CD14-positive monocyte (primary cell): ENCODE measurements around the gene GGTLC2. TPM values are rescaled to one million over a fixed set of nuclear protein-coding genes. Genes with fewer than 3 reads are reported as not detected.

Experiments
- DNase-seq, 3 donors: peaks; one replicate each; pipeline ENCODE4 v3.0.0-alpha.2; 2011 to 2022
- H2AFZ ChIP-seq: 2 replicates; pipeline ENCODE4 v1.6.0; 2012; ENCODE audit warnings: mild to moderate bottlenecking, low read depth, low read length, inconsistent platforms; ENCODE audit not compliant: insufficient read depth, poor library complexity, severe bottlenecking
- H3K27ac ChIP-seq, 2 donors: 1 replicate in 1 of 2; 2 replicates in 1 of 2; pipeline ENCODE4 v1.5.1; 2012 to 2013; ENCODE audit warnings: low read length in 2 of 2, control low read depth in 1 of 2, inconsistent platforms in 1 of 2, low read depth in 1 of 2, mild to moderate bottlenecking in 1 of 2
- H3K27me3 ChIP-seq, 2 donors: one replicate each; pipeline versions ENCODE4 v1.6.0 to v1.6.1; 2011 to 2013; ENCODE audit warnings: low read length in 2 of 2; ENCODE audit not compliant: control insufficient read depth in 2 of 2, insufficient read depth in 2 of 2
- H3K36me3 ChIP-seq, 2 donors: replicated peaks in 1 of 2; 1 replicate in 1 of 2; 2 replicates in 1 of 2; pipeline versions ENCODE4 v1.5.1 to v1.6.1; 2012 to 2013; ENCODE audit warnings: low read length in 2 of 2, control low read depth in 1 of 2, inconsistent platforms in 1 of 2, mild to moderate bottlenecking in 1 of 2; ENCODE audit not compliant: insufficient read depth in 2 of 2, control insufficient read depth in 1 of 2
- H3K4me1 ChIP-seq, 2 donors: 1 replicate in 1 of 2; 2 replicates in 1 of 2; pipeline versions ENCODE4 v1.5.1 to v1.6.1; 2012 to 2013; ENCODE audit warnings: low read length in 2 of 2, control low read depth in 1 of 2, inconsistent platforms in 1 of 2, mild to moderate bottlenecking in 1 of 2, moderate library complexity in 1 of 2; ENCODE audit not compliant: insufficient read depth in 2 of 2, control insufficient read depth in 1 of 2
- H3K4me2 ChIP-seq: replicated peaks from 2 replicates; pipeline ENCODE3; 2012; ENCODE audit warnings: low read length, moderate library complexity, mild to moderate bottlenecking; ENCODE audit not compliant: poor library complexity, severe bottlenecking; ENCODE audit errors: extremely low read depth
- H3K4me3 ChIP-seq, 3 experiments: fragments of 200-600 bp in 1 of 3; sonication (generic) in 1 of 3; replicated peaks in 1 of 3; 1 replicate in 2 of 3; 2 replicates in 1 of 3; pipeline ENCODE4 v1.5.1; 2011 to 2013; ENCODE audit warnings: low read length in 3 of 3, mild to moderate bottlenecking in 3 of 3, control low read depth in 2 of 3, low read depth in 2 of 3, inconsistent platforms in 1 of 3, moderate library complexity in 1 of 3
- H3K79me2 ChIP-seq: 2 replicates; pipeline ENCODE4 v1.6.0; 2012; ENCODE audit warnings: mild to moderate bottlenecking, control low read depth, inconsistent platforms, low read length, moderate library complexity; ENCODE audit not compliant: insufficient read depth
- H3K9ac ChIP-seq: 2 replicates; pipeline ENCODE4 v1.6.0; 2017; ENCODE audit warnings: low read length, mild to moderate bottlenecking; ENCODE audit not compliant: insufficient read depth, poor library complexity, severe bottlenecking
- H3K9me3 ChIP-seq, 2 donors: replicated peaks in 1 of 2; 1 replicate in 1 of 2; 2 replicates in 1 of 2; pipeline versions ENCODE4 v1.5.1 to v1.6.1; 2012 to 2013; ENCODE audit warnings: low read length in 2 of 2, control low read depth in 1 of 2; ENCODE audit not compliant: control insufficient read depth in 1 of 2, insufficient read depth in 1 of 2
- H4K20me1 ChIP-seq: 2 replicates; pipeline ENCODE4 v1.6.0; 2012; ENCODE audit warnings: mild to moderate bottlenecking, low read length, control low read depth, moderate library complexity; ENCODE audit not compliant: insufficient read depth
- H3K27ac Mint-ChIP-seq, 7 donors: one replicate each; pipeline ENCODE4 v1.8.0; 2020; ENCODE audit warnings: mild to moderate bottlenecking in 7 of 7, mixed read lengths in 7 of 7, moderate library complexity in 6 of 7, inconsistent platforms in 2 of 7
- H3K27me3 Mint-ChIP-seq, 3 donors: one replicate each; pipeline ENCODE4 v1.8.0; 2021 to 2022; ENCODE audit warnings: low read depth in 3 of 3, mild to moderate bottlenecking in 3 of 3, mixed read lengths in 3 of 3, moderate library complexity in 3 of 3, inconsistent platforms in 1 of 3
- H3K36me3 Mint-ChIP-seq, 2 donors: one replicate each; pipeline ENCODE4 v1.8.0; 2020; ENCODE audit warnings: mixed read lengths in 2 of 2, inconsistent platforms in 1 of 2, mild to moderate bottlenecking in 1 of 2
- H3K4me1 Mint-ChIP-seq: one replicate; pipeline ENCODE4 v1.8.0; 2020; ENCODE audit warnings: mild to moderate bottlenecking, mixed read lengths
- H3K4me3 Mint-ChIP-seq, 2 donors: one replicate each; pipeline ENCODE4 v1.8.0; 2020; ENCODE audit warnings: mild to moderate bottlenecking in 2 of 2, mixed read lengths in 2 of 2, moderate library complexity in 1 of 2
- H3K9me3 Mint-ChIP-seq, 7 donors: one replicate each; pipeline ENCODE4 v1.8.0; 2020 to 2022; ENCODE audit warnings: mixed read lengths in 7 of 7, mild to moderate bottlenecking in 6 of 7, moderate library complexity in 6 of 7, inconsistent platforms in 2 of 7
- WGBS: methylation state at CpG from one replicate; pipeline ENCODE4 v1.1.5; 2013; ENCODE audit warnings: missing lambda C conversion rate; ENCODE audit not compliant: insufficient coverage; 5-methylcytosine and 5-hydroxymethylcytosine counted together
- intact Hi-C, 2 donors: fragments of 100-400 bp; cut with micrococcal nuclease; formaldehyde crosslinking; loops; one replicate each; pipeline versions ENCODE4 v1.15.0 to v1.15.1; 2023
- polyA plus RNA-seq, 3 donors: library from polyadenylated mRNA; depleted of rRNA in 1 of 3; unstranded in 2 of 3; stranded (reverse) in 1 of 3; fragments of 300-500 nt in 2 of 3; fragments of >200 nt in 1 of 3; fragmentation: Illumina TruSeq in 2 of 3; gene quantifications; 1 replicate in 2 of 3; 2 replicates in 1 of 3; pipeline ENCODE4 v1.2.3, GENCODE V29; 2012 to 2021
- TF ChIP-seq, protein P1 (sequence below): fragments of 200-600 bp; IDR thresholded peaks from one replicate; pipeline ENCODE4 v1.8.0; 2022; ENCODE audit warnings: antibody characterized with exemption, mild to moderate bottlenecking

Gene GGTLC2
- polyA plus RNA-seq, 3 donors, result not detected

GRCh38 chr22:22655452-22656290 is 11.3 kb downstream of the GGTLC2 start:
- Histone ChIP-seq H3K9ac (no peak overlapping the region), H3K4me2 (no peak overlapping the region), H3K27ac (no peak overlapping the region), H3K4me3 (no peak overlapping the region), H3K4me1 (no peaks in the 10 kb centered on the region), H3K79me2 (no peaks in the 10 kb centered on the region), H4K20me1 (no peaks in the 10 kb centered on the region), H3K36me3 (no peaks in the 10 kb centered on the region), H3K9me3 (no peaks in the 10 kb centered on the region), H3K27me3 (no peaks in the 10 kb centered on the region), H2AFZ (no peak overlapping the region)
- Mint-ChIP-seq H3K36me3 (no peaks in the 10 kb centered on the region), H3K27me3 (peaks cover 3 to 7% (median 7%) of the 10 kb centered on the region in 3 donors), H3K4me1 (peaks cover 2% of the 10 kb centered on the region), H3K4me3 (no peak overlapping the region), H3K9me3 (peaks cover 0 to 3% (median 0%) of the 10 kb centered on the region in 7 donors), H3K27ac (no peak overlapping the region)
- TF ChIP-seq, protein P1, sequence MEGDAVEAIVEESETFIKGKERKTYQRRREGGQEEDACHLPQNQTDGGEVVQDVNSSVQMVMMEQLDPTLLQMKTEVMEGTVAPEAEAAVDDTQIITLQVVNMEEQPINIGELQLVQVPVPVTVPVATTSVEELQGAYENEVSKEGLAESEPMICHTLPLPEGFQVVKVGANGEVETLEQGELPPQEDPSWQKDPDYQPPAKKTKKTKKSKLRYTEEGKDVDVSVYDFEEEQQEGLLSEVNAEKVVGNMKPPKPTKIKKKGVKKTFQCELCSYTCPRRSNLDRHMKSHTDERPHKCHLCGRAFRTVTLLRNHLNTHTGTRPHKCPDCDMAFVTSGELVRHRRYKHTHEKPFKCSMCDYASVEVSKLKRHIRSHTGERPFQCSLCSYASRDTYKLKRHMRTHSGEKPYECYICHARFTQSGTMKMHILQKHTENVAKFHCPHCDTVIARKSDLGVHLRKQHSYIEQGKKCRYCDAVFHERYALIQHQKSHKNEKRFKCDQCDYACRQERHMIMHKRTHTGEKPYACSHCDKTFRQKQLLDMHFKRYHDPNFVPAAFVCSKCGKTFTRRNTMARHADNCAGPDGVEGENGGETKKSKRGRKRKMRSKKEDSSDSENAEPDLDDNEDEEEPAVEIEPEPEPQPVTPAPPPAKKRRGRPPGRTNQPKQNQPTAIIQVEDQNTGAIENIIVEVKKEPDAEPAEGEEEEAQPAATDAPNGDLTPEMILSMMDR, result no peak
- 88% methylated on average over 6 of the region's 8 CpGs for WGBS
- intact Hi-C loops, result no loop called here
- DNase-seq, result no peak

DNA sequence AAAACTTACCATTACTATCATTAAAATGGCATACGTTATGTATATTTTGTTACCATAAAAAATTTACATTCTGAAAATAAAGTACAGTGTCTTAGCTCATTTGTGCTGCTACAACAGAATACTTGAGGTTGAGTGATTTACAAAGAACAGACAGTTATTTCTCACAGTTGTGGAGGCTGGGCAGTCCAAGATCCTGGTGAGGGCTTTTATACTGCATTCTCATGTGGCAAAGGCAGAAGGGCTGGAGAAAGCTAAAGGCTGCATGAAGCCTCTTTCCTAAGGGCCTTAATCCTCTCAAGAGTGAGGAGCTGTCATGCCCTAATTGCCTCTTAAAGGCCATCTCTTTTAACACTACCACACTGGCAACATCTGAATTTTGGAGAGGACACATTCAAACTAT is 13.3 kb downstream of the GGTLC2 start:
- no peaks in the 10 kb centered on the region for H3K36me3 ChIP-seq
- Mint-ChIP-seq H3K36me3 (no peaks in the 10 kb centered on the region), H3K4me3 (no peak overlapping the region), H3K27ac (no peak overlapping the region), H3K4me1 (peaks cover 2% of the 10 kb centered on the region), H3K27me3 (peaks cover 0 to 7% (median 3%) of the 10 kb centered on the region in 3 donors), H3K9me3 (no peaks in the 10 kb centered on the region)
- H3K27me3 ChIP-seq, result no peaks in the 10 kb centered on the region
- H3K9me3 ChIP-seq, result no peaks in the 10 kb centered on the region
- DNase-seq, result no peak
- no peak overlapping the region for H3K9ac ChIP-seq
- H3K4me3 ChIP-seq, result no peak overlapping the region
- H3K79me2 ChIP-seq, result no peaks in the 10 kb centered on the region
- no peak overlapping the region for H3K4me2 ChIP-seq
- no peaks in the 10 kb centered on the region for H4K20me1 ChIP-seq
- TF ChIP-seq, protein P1, result no peak
- intact Hi-C loops, result no loop called here
- WGBS, result no CpG with 5 or more reads among the region's 1 CpG
- H3K4me1 ChIP-seq, result no peaks in the 10 kb centered on the region
- no peak overlapping the region for H2AFZ ChIP-seq
- no peak overlapping the region for H3K27ac ChIP-seq
